Mucosa of descending colon (tissue), 3 donors: Measurements from ENCODE around the gene TMOD3. TPM values are rescaled to one million over a fixed set of nuclear protein-coding genes. Genes with fewer than 3 reads are reported as not detected.
"Not testable (repeated sequence)": the region's sequence is repeated elsewhere in the genome, so short reads cannot be mapped to it uniquely, and the experiment has no call there.

Experiments
- ATAC-seq: fragments of 200-7000 bp; cut with Tn5 transposase; one replicate; pipeline ENCODE4 v1.9.1; 2020; ENCODE audit warnings: mild to moderate bottlenecking, moderate library complexity
- DNase-seq, 3 donors: peaks; one replicate each; pipeline ENCODE4 v3.0.0-alpha.2; 2020
- H3K36me3 ChIP-seq: fragments of 200-600 bp; one replicate; pipeline ENCODE4 v1.8.0; 2021; ENCODE audit warnings: low read depth, mild to moderate bottlenecking
- H3K4me1 ChIP-seq: fragments of 200-600 bp; one replicate; pipeline ENCODE4 v1.8.0; 2021; ENCODE audit warnings: low read depth, mild to moderate bottlenecking
- H3K4me3 ChIP-seq: fragments of 200-600 bp; one replicate; pipeline ENCODE4 v1.8.0; 2021; ENCODE audit warnings: mild to moderate bottlenecking
- H3K9me3 ChIP-seq: fragments of 200-600 bp; one replicate; pipeline ENCODE4 v1.8.0; 2021; ENCODE audit warnings: mild to moderate bottlenecking
- CTCF ChIP-seq: fragments of 200-600 bp; IDR thresholded peaks from one replicate; pipeline ENCODE4 v1.8.0; 2022; ENCODE audit warnings: antibody characterized with exemption, mild to moderate bottlenecking
- intact Hi-C, 2 donors: fragments of 100-400 bp; cut with DNase I in 1 of 2; cut with micrococcal nuclease in 1 of 2; formaldehyde crosslinking; loops; one replicate each; pipeline versions ENCODE4 v1.11.0 to v1.11.1; 2022; cut with DNase I, micrococcal nuclease
- total RNA-seq, 3 donors: library from RNA; stranded (reverse); fragmentation: NEBNext Ultra II Directional in 2 of 3; extraction: Animal tissue kit (Norgen Biotek cat#: 25700) in 2 of 3; gene quantifications; one replicate each; pipeline versions ENCODE4 v1.2.1 to v1.2.4, GENCODE V29; 2021 to 2023
- donor health status: DM: no; HTN: no; CAD: no; lungs with moderate emphysema.
- donor health status: DM: no; HTN: no; CAD: no.
- donor health status: DM: no; HTN: yes; CAD: no.

The TMOD3 gene
- total RNA-seq, 3 donors from 2014 or later: 43.8 to 65.2 (median 63.7) TPM

GRCh38 chr15:51884517-51885236 is 55.2 kb downstream of the TMOD3 start:
- Histone ChIP-seq H3K9me3 (no peaks in the 10 kb centered on the region), H3K4me3 (no peak overlapping the region), H3K4me1 (peaks cover 10% of the 10 kb centered on the region), H3K36me3 (no peaks in the 10 kb centered on the region)
- TF ChIP-seq CTCF: no peak
- intact Hi-C loops: no loop called here
- DNase-seq (no peak), ATAC-seq (peak; percentile 43)

- DNase-seq, H3K36me3 ChIP-seq, H3K4me3 ChIP-seq, ATAC-seq, intact Hi-C loops, H3K4me1 ChIP-seq, H3K9me3 ChIP-seq: not testable (repeated sequence)
These were observed 56.3 kb downstream of the TMOD3 start for GRCh38 chr15:51885758-51886157.

GRCh38 chr15:51887887-51888592 is 58.6 kb downstream of the TMOD3 start:
- Histone ChIP-seq H3K4me3 (no peak overlapping the region), H3K4me1 (peaks cover 4% of the 10 kb centered on the region), H3K36me3 (no peaks in the 10 kb centered on the region), H3K9me3 (no peaks in the 10 kb centered on the region)
- intact Hi-C loops: no loop called here
- DNase-seq: no peak
- ATAC-seq: no peak
- TF ChIP-seq CTCF: no peak

- TF ChIP-seq CTCF: peak; percentile 33
- peaks cover 4% of the 10 kb centered on the region for H3K4me1 ChIP-seq
- intact Hi-C loops: no loop called here
- DNase-seq: no peak
- ATAC-seq: peak; percentile 36
- no peak overlapping the region for H3K4me3 ChIP-seq
- no peaks in the 10 kb centered on the region for H3K9me3 ChIP-seq
- H3K36me3 ChIP-seq: no peaks in the 10 kb centered on the region
These were observed 59.2 kb downstream of the TMOD3 start for GRCh38 chr15:51888593-51889195.

- Histone ChIP-seq H3K36me3 (no peaks in the 10 kb centered on the region), H3K4me3 (no peak overlapping the region), H3K4me1 (peaks cover 4% of the 10 kb centered on the region), H3K9me3 (no peaks in the 10 kb centered on the region)
- DNase-seq (no peak), ATAC-seq (no peak)
- intact Hi-C loops: no loop called here
- TF ChIP-seq CTCF: no peak
These were observed 60.0 kb downstream of the TMOD3 start for GRCh38 chr15:51889486-51889885.

- Histone ChIP-seq H3K9me3 (no peaks in the 10 kb centered on the region), H3K4me3 (no peak overlapping the region), H3K36me3 (no peaks in the 10 kb centered on the region), H3K4me1 (no peaks in the 10 kb centered on the region)
- ATAC-seq (no peak), DNase-seq (no peak)
- no peak for TF ChIP-seq CTCF
- intact Hi-C loops: no loop called here
These were observed 75.0 kb downstream of the TMOD3 start for GRCh38 chr15:51904421-51904820.
